Spleen (tissue), 11 donors: ENCODE data around the gene GRB10. TPM values are rescaled to one million over a fixed set of nuclear protein-coding genes. Genes with fewer than 3 reads are reported as not detected.

Source experiments
- DNase-seq: peaks from one replicate; pipeline ENCODE4 v3.0.0-alpha.2; 2020
- H3K27ac ChIP-seq, 8 donors: fragments of 200-600 bp; sonication (generic) in 7 of 8; 1 replicate in 4 of 8; 2 replicates in 4 of 8; pipeline versions ENCODE4 v1.5.0 to v1.8.0; 2016 to 2021; ENCODE audit warnings: inconsistent platforms in 4 of 8, mild to moderate bottlenecking in 4 of 8, moderate library complexity in 1 of 8
- H3K27me3 ChIP-seq, 7 donors: fragments of 200-600 bp; sonication (generic) in 6 of 7; replicated peaks in 1 of 7; 1 replicate in 4 of 7; 2 replicates in 3 of 7; pipeline versions ENCODE4 v1.5.0 to v1.8.0; 2016 to 2021; ENCODE audit warnings: inconsistent platforms in 3 of 7, mild to moderate bottlenecking in 1 of 7
- H3K36me3 ChIP-seq, 6 donors: fragments of 200-600 bp; sonication (generic) in 5 of 6; 1 replicate in 4 of 6; 2 replicates in 2 of 6; pipeline versions ENCODE4 v1.5.0 to v1.8.0; 2016 to 2021; ENCODE audit warnings: inconsistent platforms in 2 of 6
- H3K4me1 ChIP-seq, 6 donors: fragments of 200-600 bp; sonication (generic) in 5 of 6; 1 replicate in 3 of 6; 2 replicates in 3 of 6; pipeline versions ENCODE4 v1.5.0 to v1.8.0; 2016 to 2021; ENCODE audit warnings: inconsistent platforms in 3 of 6
- H3K4me3 ChIP-seq, 8 donors: fragments of 200-600 bp; sonication (generic) in 7 of 8; 1 replicate in 4 of 8; 2 replicates in 4 of 8; pipeline versions ENCODE4 v1.5.0 to v1.8.0; 2016 to 2021; ENCODE audit warnings: inconsistent platforms in 4 of 8, mild to moderate bottlenecking in 4 of 8, moderate library complexity in 2 of 8
- H3K9me3 ChIP-seq, 8 donors: fragments of 200-600 bp; sonication (generic) in 7 of 8; 1 replicate in 4 of 8; 2 replicates in 4 of 8; pipeline versions ENCODE4 v1.5.0 to v1.8.0; 2016 to 2021; ENCODE audit warnings: inconsistent platforms in 4 of 8
- POLR2A ChIP-seq, 3 donors: fragments of 450-650 bp; IDR thresholded peaks; one replicate each; pipeline ENCODE4 v1.5.1; 2017; ENCODE audit warnings: antibody characterized with exemption in 3 of 3, mild to moderate bottlenecking in 1 of 3
- POLR2AphosphoS5 ChIP-seq, 3 donors: sonication (generic); formaldehyde crosslinking; IDR thresholded peaks; one replicate each; pipeline ENCODE4 v1.5.1; 2017; ENCODE audit warnings: antibody characterized with exemption in 3 of 3
- WGBS, 5 donors: extraction: QIAGEN DNeasy Blood & Tissue Kit in 3 of 5; methylation state at CpG; one replicate each; pipeline versions ENCODE4 v1.1.5 to v1.1.7; 2013 to 2018; 5-methylcytosine and 5-hydroxymethylcytosine counted together
- intact Hi-C: fragments of 100-400 bp; cut with DNase I; formaldehyde crosslinking; loops from one replicate; pipeline ENCODE4 v1.15.0; 2023; ENCODE audit warnings: low total_unique reads
- polyA plus RNA-seq, 3 donors: library from polyadenylated mRNA; stranded (reverse); fragments of 200-250 nt; gene quantifications; one replicate each; pipeline ENCODE4 v1.2.1, GENCODE V29; 2013
- total RNA-seq, 7 donors: library from RNA; depleted of rRNA in 3 of 7; stranded (reverse); fragments of >200 nt in 3 of 7; fragmentation: NEBNext Ultra II Directional in 4 of 7; extraction: Animal tissue kit (Norgen Biotek cat#: 25700) in 4 of 7; gene quantifications; one replicate each; pipeline versions ENCODE4 v1.1.0 to v1.2.1, GENCODE V29; 2016 to 2021
- TF ChIP-seq, protein P1 (sequence below), 11 experiments: fragments of 200-600 bp in 7 of 11; fragments of 450-650 bp in 4 of 11; sonication (generic) in 4 of 11; IDR thresholded peaks in 8 of 11; conservative IDR thresholded peaks in 3 of 11; 1 replicate in 7 of 11; 2 replicates in 4 of 11; pipeline versions ENCODE4 v1.4.0 to v1.8.0; 2016 to 2021; ENCODE audit warnings: antibody characterized with exemption in 11 of 11, inconsistent platforms in 4 of 11, mild to moderate bottlenecking in 1 of 11
- donor health status: healthy with polysubstance abuse.
- donor health status: DM: no; HTN: no; CAD: no; lungs with moderate emphysema.
- donor health status: DM: no; HTN: no; CAD: no.
- donor health status: Bipolar disorder and iron deficiency.
- donor health status: healthy.
- donor health status: DM: no; HTN: no; CAD: no.
- donor health status: DM: yes; HTN: yes; CAD: no.

Gene GRB10
- total and polyA plus RNA-seq, 10 donors = 11.3 to 159 (median 115) TPM

DNA sequence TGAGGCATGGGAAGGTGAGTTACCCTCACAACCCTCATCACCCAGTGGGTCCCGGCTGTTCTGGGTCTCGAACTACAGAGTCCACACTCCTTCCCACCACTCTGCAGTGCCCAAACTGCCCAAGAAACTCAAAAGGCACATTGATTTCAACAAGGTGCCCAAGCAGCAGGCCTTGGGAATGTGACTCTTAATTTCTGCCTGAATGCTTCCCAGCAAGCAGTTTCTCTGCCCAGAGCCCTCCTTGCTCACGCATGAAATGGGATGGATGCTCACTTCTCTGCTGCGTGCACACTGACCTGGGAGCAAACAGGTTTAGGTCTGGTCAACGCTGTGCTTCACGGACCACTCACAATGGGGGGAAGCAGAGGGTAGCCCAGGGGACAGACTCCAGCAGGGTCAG, 77.9 kb downstream of the GRB10 start:
- 86 to 96% (median 94%) methylated on average over 6 of the region's 6 CpGs for WGBS, 5 donors
- no peaks in the 10 kb centered on the region for H3K27me3 ChIP-seq
- H3K4me3 ChIP-seq = no peak overlapping the region
- H3K9me3 ChIP-seq = no peaks in the 10 kb centered on the region
- no peak for DNase-seq
- no peak overlapping the region for H3K27ac ChIP-seq
- H3K36me3 ChIP-seq = peaks cover 0 to 42% (median 0%) of the 10 kb centered on the region in 6 donors
- peaks cover 0 to 12% (median 0%) of the 10 kb centered on the region in 6 donors for H3K4me1 ChIP-seq
- TF ChIP-seq POLR2A (IDR thresholded peaks at IDR 0.05) (no peak), POLR2AphosphoS5 (IDR thresholded peaks at IDR 0.05) (no peak)
- TF ChIP-seq, protein P1, sequence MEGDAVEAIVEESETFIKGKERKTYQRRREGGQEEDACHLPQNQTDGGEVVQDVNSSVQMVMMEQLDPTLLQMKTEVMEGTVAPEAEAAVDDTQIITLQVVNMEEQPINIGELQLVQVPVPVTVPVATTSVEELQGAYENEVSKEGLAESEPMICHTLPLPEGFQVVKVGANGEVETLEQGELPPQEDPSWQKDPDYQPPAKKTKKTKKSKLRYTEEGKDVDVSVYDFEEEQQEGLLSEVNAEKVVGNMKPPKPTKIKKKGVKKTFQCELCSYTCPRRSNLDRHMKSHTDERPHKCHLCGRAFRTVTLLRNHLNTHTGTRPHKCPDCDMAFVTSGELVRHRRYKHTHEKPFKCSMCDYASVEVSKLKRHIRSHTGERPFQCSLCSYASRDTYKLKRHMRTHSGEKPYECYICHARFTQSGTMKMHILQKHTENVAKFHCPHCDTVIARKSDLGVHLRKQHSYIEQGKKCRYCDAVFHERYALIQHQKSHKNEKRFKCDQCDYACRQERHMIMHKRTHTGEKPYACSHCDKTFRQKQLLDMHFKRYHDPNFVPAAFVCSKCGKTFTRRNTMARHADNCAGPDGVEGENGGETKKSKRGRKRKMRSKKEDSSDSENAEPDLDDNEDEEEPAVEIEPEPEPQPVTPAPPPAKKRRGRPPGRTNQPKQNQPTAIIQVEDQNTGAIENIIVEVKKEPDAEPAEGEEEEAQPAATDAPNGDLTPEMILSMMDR (IDR thresholded peaks at IDR 0.05 in 8 of 11, conservative IDR thresholded peaks at IDR 0.05 in 3 of 11) = no peak
- intact Hi-C loops = no loop called here

DNA sequence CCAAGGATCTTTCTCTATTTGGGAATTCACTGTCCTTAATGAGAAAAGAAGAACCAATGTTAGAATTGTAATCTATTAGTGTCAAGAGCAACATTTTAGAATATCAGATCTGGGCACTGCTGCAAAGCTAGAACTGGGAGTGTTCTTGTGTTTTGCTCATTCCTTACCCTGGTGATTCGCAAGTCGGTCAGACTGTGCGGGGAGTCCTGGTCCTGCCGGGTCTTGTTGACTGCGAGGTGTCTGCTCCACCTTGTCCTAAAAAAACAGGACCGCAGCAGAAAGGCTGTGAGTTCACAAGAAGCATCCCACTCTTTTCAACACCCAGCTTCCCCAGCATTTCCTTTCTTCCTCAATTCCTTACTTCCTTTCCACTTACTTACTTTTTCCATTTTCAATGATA, 79.0 kb downstream of the GRB10 start:
- Histone ChIP-seq H3K9me3 (no peaks in the 10 kb centered on the region), H3K27me3 (no peaks in the 10 kb centered on the region), H3K4me1 (peaks cover 0 to under 1% (median 0%) of the 10 kb centered on the region in 6 donors), H3K27ac (no peak overlapping the region), H3K4me3 (no peak overlapping the region), H3K36me3 (peaks cover 0 to 39% (median 0%) of the 10 kb centered on the region in 6 donors)
- 91 to 97% (median 95%) methylated on average over 6 of the region's 6 CpGs for WGBS, 5 donors
- no peak for DNase-seq
- intact Hi-C loops = no loop called here
- TF ChIP-seq POLR2A (IDR thresholded peaks at IDR 0.05) = no peak
- TF ChIP-seq, protein P1 (IDR thresholded peaks at IDR 0.05 in 8 of 11, conservative IDR thresholded peaks at IDR 0.05 in 3 of 11) = no peak
- no peak for TF ChIP-seq POLR2AphosphoS5 (IDR thresholded peaks at IDR 0.05)

DNA sequence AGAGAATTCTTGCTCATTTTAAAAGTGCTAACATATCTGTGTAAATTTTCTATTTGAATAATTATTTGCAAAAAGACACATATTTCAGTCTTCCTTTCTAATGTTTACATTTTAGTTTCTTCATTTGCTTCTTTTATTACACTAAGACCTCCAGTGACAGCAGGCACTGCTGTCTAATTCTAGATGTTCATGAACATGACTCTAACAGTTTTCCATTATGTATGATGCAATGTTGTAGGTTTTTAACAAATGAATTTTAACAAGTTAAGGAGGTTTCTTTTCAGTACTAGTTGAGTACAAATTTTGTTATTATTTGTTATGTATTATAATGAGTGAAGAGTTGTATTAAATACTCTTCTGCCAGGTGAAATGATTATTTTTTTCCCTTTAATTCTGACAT, 83.6 kb downstream of the GRB10 start:
- no peak for DNase-seq

DNA sequence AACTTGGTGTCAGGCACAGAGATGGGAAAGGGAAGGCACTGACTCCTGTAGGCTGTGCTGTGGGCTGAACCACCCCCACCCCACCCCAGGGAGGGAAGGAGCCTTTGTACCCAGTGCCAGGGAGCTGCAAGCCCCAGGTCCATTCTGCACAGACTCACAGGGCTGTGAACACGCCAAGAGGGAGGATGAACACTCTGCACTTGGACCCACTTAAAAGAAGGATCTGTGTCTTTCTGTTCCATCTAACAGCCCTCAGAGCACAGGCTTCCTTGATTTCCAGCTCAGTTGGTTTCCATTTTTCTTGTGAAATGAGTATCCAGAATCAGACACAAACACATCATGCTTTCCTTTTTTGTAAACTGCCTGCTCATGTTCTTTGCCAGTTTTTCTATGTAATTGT, 84.9 kb downstream of the GRB10 start:
- H3K4me1 ChIP-seq = peaks cover 0 to 38% (median 15%) of the 10 kb centered on the region in 6 donors
- TF ChIP-seq POLR2A (IDR thresholded peaks at IDR 0.05) (no peak), POLR2AphosphoS5 (IDR thresholded peaks at IDR 0.05) (peak in 1 of 3 donors; percentile 9)
- no peak for DNase-seq
- H3K9me3 ChIP-seq = no peaks in the 10 kb centered on the region
- peak overlapping the region in 1 of 8 donors; percentile 53 for H3K27ac ChIP-seq
- H3K27me3 ChIP-seq = no peaks in the 10 kb centered on the region
- H3K36me3 ChIP-seq = peaks cover 0 to 26% (median 0%) of the 10 kb centered on the region in 6 donors
- no peak overlapping the region for H3K4me3 ChIP-seq
- WGBS, 5 donors = 60 to 81% (median 73%) methylated on average over 1 of the region's 1 CpG
- intact Hi-C loops = no loop called here

More for the DNA sequence above, 83.6 kb downstream of the GRB10 start:
- no peak overlapping the region for H3K27ac ChIP-seq
- intact Hi-C loops = no loop called here
- TF ChIP-seq POLR2A (IDR thresholded peaks at IDR 0.05) (no peak), POLR2AphosphoS5 (IDR thresholded peaks at IDR 0.05) (no peak)
- TF ChIP-seq, protein P1 (IDR thresholded peaks at IDR 0.05 in 8 of 11, conservative IDR thresholded peaks at IDR 0.05 in 3 of 11) = no peak
- H3K27me3 ChIP-seq = no peaks in the 10 kb centered on the region
- no peak overlapping the region for H3K4me3 ChIP-seq
- peaks cover 0 to 24% (median 8%) of the 10 kb centered on the region in 6 donors for H3K4me1 ChIP-seq
- peaks cover 0 to 39% (median 0%) of the 10 kb centered on the region in 6 donors for H3K36me3 ChIP-seq
- no peaks in the 10 kb centered on the region for H3K9me3 ChIP-seq
